ENCODE measurements around the gene COL25A1.

COL25A1 gene

DNA sequence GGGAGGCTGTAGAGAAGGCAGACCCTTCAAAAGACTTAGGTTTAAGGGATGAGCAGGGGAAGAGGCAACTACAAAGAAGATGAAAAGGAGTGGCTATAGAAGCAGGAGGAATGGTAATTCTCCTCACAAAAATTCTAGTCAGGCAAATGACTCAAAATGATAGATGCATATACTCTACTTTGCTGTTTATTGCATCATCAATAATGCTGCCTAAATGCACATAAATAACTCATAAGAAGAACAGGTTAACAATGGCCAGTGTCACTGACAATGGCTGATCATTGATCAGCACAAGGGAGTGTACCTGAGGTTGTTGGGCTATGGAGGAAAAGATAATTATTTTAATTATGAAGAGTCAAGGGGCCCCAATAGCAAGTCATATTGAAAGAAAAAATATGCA lies 354.9 kb downstream of the COL25A1 start:
- TF ChIP-seq, protein P1, sequence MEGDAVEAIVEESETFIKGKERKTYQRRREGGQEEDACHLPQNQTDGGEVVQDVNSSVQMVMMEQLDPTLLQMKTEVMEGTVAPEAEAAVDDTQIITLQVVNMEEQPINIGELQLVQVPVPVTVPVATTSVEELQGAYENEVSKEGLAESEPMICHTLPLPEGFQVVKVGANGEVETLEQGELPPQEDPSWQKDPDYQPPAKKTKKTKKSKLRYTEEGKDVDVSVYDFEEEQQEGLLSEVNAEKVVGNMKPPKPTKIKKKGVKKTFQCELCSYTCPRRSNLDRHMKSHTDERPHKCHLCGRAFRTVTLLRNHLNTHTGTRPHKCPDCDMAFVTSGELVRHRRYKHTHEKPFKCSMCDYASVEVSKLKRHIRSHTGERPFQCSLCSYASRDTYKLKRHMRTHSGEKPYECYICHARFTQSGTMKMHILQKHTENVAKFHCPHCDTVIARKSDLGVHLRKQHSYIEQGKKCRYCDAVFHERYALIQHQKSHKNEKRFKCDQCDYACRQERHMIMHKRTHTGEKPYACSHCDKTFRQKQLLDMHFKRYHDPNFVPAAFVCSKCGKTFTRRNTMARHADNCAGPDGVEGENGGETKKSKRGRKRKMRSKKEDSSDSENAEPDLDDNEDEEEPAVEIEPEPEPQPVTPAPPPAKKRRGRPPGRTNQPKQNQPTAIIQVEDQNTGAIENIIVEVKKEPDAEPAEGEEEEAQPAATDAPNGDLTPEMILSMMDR (conservative IDR thresholded peaks at IDR 0.05; ENCODE audit: control insufficient read depth, insufficient read depth, low read depth, low read length): no peak
- no peak overlapping the region for H3K4me3 ChIP-seq (ENCODE audit: control insufficient read depth, low read depth, low read length)
- DNase-seq (ENCODE audit: low read depth): no peak

DNA sequence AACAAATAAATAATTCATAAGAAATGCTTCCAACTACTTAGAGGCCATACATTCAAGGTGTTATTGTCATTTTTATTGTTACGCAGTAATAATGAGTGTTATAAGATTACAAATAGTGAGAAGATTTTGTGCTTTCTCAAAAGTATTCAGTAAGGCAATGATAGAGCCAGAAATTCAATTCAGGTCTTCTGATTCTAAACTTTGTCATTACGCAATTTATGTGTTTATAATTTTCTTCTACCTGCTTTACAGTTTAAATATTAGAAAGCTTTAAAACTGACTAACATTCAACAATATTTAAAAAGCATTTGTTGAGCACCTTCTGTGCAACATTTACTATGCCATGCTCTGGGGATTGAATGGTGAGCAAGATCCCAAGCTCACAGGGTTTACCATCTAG lies 356.2 kb downstream of the COL25A1 start:
- TF ChIP-seq, protein P1 (conservative IDR thresholded peaks at IDR 0.05; ENCODE audit: control insufficient read depth, insufficient read depth, low read depth, low read length): no peak
- H3K4me3 ChIP-seq (ENCODE audit: control insufficient read depth, low read depth, low read length): no peak overlapping the region
- DNase-seq (ENCODE audit: low read depth): no peak

DNA sequence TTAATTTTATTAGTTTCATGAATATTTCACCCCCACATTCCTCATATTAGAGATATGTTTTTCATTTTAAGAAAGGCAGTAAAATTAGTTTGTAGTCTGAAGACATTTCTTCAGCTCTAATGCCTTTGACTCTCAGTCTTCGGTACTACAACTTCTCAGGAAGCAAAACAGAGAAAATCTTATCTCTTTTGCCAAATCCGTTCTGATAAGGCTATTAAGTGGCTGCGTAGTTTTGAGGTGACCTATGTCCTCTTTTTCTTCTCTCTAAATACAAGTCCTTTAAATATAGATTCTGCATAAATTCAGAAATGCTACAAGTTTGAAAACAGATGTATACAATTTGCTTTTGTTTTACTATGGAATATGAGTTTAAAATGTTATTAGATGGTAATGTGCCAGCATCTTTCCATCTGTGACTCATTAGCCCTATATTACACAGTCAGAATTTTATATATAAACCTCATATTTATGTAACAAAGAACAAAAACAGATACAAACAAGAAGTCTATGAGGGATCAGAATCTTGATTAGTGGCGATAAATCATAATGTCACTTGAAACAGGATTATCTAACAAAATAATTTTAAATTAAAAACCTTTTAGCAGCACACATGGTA lies 358.4 kb downstream of the COL25A1 start:
- TF ChIP-seq, protein P1 (conservative IDR thresholded peaks at IDR 0.05; ENCODE audit: control insufficient read depth, insufficient read depth, low read depth, low read length): no peak
- H3K4me3 ChIP-seq (ENCODE audit: control insufficient read depth, low read depth, low read length): no peak overlapping the region
- DNase-seq (ENCODE audit: low read depth): no peak

DNA sequence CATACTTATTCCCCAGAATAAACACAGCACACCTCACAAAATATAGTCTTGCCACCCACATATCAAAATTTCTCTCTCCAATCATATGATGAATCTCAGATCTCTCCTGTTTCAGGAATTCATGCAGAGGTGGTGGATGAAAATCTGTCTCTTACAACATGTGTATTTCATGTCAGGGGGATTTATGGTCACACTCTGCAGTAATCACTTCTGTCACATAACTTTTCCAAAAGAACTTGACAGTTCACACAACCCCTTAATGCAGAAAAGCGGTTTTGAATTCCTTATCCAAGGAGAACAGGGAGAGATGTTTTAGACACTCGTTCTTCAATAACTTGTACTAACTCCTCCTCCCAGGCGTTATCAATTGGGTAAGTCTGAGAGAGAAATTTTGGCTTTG lies 359.1 kb downstream of the COL25A1 start:
- TF ChIP-seq, protein P1 (conservative IDR thresholded peaks at IDR 0.05; ENCODE audit: control insufficient read depth, insufficient read depth, low read depth, low read length): no peak
- no peak overlapping the region for H3K4me3 ChIP-seq (ENCODE audit: control insufficient read depth, low read depth, low read length)
- no peak for DNase-seq (ENCODE audit: low read depth)

DNA sequence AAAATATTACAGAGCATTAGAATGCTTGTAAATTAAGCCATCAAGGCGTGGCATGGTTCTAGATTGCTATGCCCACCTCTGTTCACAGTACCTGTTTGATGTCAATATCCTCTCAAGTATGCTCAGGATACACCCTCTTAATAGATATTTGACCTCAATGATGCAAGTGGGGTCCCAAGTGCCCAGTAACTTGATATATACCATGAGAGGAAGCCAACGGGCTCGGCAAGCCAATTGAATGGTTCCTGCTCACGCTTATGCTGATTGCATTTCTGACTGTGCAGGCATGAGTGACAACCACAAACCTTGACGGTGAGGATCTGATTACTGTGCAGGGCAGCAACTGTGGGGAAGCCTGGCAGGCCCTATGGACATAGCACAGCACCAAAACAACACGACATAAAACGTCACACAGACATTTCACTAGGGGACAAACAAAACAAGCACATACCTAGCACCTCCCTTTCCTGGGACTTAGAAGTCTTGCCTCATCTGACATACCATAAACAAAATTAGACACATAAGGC lies 360.5 kb downstream of the COL25A1 start:
- TF ChIP-seq, protein P1 (conservative IDR thresholded peaks at IDR 0.05; ENCODE audit: control insufficient read depth, insufficient read depth, low read depth, low read length): no peak

DNA sequence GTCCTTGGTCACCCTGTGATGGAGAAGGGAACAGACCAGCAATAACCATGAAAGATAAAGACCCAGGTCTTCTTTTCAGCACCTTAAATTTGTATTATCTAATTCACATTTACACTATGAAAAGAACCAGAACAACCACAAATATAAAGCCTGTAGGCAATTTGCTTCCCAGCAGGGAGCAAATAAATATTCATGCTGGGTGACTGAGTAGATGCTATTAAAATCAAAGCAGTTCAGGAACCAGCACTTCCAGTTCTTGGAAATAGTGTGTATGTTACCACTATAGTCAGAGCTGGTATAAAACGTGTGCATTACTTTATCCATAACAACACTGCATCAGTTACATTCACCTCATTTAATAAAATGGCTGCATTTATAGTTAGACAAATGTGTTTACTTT lies 361.8 kb downstream of the COL25A1 start:
- DNase-seq (ENCODE audit: low read depth): no peak
- H3K4me3 ChIP-seq (ENCODE audit: control insufficient read depth, low read depth, low read length): no peak overlapping the region
- TF ChIP-seq, protein P1 (conservative IDR thresholded peaks at IDR 0.05; ENCODE audit: control insufficient read depth, insufficient read depth, low read depth, low read length): no peak

More for the DNA sequence above, 360.5 kb downstream of the COL25A1 start:
- no peak overlapping the region for H3K4me3 ChIP-seq (ENCODE audit: control insufficient read depth, low read depth, low read length)
- DNase-seq (ENCODE audit: low read depth): no peak

Measured in fibroblast of mammary gland (primary cell).